Prostate gland (tissue), 2 donors: ENCODE results near the gene CXCL6. TPM values are rescaled to one million over a fixed set of nuclear protein-coding genes. Genes with fewer than 3 reads are reported as not detected.

Experiments used
- DNase-seq: peaks from one replicate; pipeline ENCODE4 v3.0.0-alpha.2; 2019; ENCODE audit warnings: low spot score
- H3K27ac ChIP-seq, 2 donors: fragments of 200-600 bp; sonication (generic); 2 replicates each; pipeline ENCODE4 v1.5.1; 2017 to 2019
- H3K27me3 ChIP-seq: fragments of 200-600 bp; sonication (generic); replicated peaks from 2 replicates; pipeline ENCODE4 v1.5.1; 2019; ENCODE audit not compliant: insufficient read depth
- H3K36me3 ChIP-seq, 2 donors: fragments of 200-600 bp; sonication (generic); 1 replicate in 1 of 2; 2 replicates in 1 of 2; pipeline versions ENCODE4 v1.5.1 to v1.8.1; 2017 to 2019
- H3K4me1 ChIP-seq: fragments of 200-600 bp; sonication (generic); replicated peaks from 2 replicates; pipeline ENCODE4 v1.5.1; 2019
- H3K4me3 ChIP-seq, 2 donors: fragments of 200-600 bp; sonication (generic); 2 replicates each; pipeline ENCODE4 v1.5.1; 2017 to 2019
- H3K9me3 ChIP-seq: fragments of 200-600 bp; sonication (generic); 2 replicates; pipeline ENCODE4 v1.5.1; 2017
- POLR2A ChIP-seq: fragments of 450-650 bp; IDR thresholded peaks from one replicate; pipeline ENCODE4 v1.6.1; 2016; ENCODE audit warnings: antibody characterized with exemption, mild to moderate bottlenecking
- POLR2AphosphoS5 ChIP-seq: sonication (generic); formaldehyde crosslinking; IDR thresholded peaks from one replicate; pipeline ENCODE4 v1.6.1; 2017; ENCODE audit warnings: antibody characterized with exemption
- WGBS: methylation state at CpG from one replicate; pipeline ENCODE4 v1.1.5; 2018; 5-methylcytosine and 5-hydroxymethylcytosine counted together
- intact Hi-C: fragments of 100-400 bp; cut with DNase I; formaldehyde crosslinking; loops from one replicate; pipeline ENCODE4 v1.14.2; 2022
- total RNA-seq, 2 donors: library from RNA; depleted of rRNA; stranded (reverse); fragments of >200 nt; gene quantifications; one replicate each; pipeline ENCODE4 v1.1.0, GENCODE V29; 2016
- TF ChIP-seq, protein P1 (sequence below), 4 experiments: fragments of 200-600 bp in 2 of 4; fragments of 450-650 bp in 2 of 4; sonication (generic) in 2 of 4; IDR thresholded peaks; 1 replicate in 3 of 4; 2 replicates in 1 of 4; pipeline ENCODE4 v1.5.1; 2016 to 2019; ENCODE audit warnings: antibody characterized with exemption in 4 of 4, mild to moderate bottlenecking in 2 of 4, moderate library complexity in 2 of 4

Gene CXCL6
- 1 to 10 TPM; 5.2 to 8.4 TPM for total RNA-seq

DNA sequence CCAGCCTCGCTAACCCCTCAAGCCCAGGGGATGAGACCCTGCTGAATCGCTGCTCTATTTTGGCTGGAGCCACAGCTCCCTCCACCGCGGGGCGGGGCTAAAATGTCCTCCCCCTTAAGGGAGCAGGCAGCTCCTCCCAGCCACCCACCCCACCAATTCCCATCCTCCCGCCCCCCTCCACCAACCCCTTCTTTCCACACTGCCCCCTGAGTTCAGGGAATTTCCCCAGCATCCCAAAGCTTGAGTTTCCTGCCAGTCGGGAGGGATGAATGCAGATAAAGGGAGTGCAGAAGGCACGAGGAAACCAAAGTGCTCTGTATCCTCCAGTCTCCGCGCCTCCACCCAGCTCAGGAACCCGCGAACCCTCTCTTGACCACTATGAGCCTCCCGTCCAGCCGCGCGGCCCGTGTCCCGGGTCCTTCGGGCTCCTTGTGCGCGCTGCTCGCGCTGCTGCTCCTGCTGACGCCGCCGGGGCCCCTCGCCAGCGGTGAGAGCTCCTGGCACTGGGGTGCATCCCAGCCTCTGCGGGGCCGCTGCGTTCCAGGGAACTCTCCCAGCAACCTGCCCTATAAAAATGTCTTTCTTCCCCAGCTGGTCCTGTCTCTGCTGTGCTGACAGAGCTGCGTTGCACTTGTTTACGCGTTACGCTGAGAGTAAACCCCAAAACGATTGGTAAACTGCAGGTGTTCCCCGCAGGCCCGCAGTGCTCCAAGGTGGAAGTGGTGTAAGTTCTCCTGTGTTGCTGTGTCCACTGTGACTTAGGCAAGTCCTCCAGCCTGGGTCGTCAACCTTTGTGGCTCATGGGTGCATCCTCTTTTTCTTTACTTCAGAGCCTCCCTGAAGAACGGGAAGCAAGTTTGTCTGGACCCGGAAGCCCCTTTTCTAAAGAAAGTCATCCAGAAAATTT lies at the start of gene CXCL6:
CXCL6 (plus strand) TSS at position 306 of the 907 bp plus-strand sequence; CDS start at position 379, 73 bp downstream.
- Histone ChIP-seq H3K27ac (peak within 1 kb of the TSS in 1 of 2 donors; percentile 61), H3K4me1 (no peaks in the 10 kb centered on the region), H3K36me3 (no peaks in the 10 kb centered on the region), H3K27me3 (no peaks in the 10 kb centered on the region), H3K4me3 (peak within 1 kb of the TSS; percentile 20 to 33), H3K9me3 (no peaks in the 10 kb centered on the region)
- 3% methylated on average over 29 of the region's 41 CpGs for WGBS
- DNase-seq = peak; percentile 28
- intact Hi-C loops = no loop called here
- TF ChIP-seq, protein P1, sequence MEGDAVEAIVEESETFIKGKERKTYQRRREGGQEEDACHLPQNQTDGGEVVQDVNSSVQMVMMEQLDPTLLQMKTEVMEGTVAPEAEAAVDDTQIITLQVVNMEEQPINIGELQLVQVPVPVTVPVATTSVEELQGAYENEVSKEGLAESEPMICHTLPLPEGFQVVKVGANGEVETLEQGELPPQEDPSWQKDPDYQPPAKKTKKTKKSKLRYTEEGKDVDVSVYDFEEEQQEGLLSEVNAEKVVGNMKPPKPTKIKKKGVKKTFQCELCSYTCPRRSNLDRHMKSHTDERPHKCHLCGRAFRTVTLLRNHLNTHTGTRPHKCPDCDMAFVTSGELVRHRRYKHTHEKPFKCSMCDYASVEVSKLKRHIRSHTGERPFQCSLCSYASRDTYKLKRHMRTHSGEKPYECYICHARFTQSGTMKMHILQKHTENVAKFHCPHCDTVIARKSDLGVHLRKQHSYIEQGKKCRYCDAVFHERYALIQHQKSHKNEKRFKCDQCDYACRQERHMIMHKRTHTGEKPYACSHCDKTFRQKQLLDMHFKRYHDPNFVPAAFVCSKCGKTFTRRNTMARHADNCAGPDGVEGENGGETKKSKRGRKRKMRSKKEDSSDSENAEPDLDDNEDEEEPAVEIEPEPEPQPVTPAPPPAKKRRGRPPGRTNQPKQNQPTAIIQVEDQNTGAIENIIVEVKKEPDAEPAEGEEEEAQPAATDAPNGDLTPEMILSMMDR (IDR thresholded peaks at IDR 0.05) = peak in 1 of 4 experiments; percentile 8
- TF ChIP-seq POLR2A (no peak), POLR2AphosphoS5 (no peak)

DNA sequence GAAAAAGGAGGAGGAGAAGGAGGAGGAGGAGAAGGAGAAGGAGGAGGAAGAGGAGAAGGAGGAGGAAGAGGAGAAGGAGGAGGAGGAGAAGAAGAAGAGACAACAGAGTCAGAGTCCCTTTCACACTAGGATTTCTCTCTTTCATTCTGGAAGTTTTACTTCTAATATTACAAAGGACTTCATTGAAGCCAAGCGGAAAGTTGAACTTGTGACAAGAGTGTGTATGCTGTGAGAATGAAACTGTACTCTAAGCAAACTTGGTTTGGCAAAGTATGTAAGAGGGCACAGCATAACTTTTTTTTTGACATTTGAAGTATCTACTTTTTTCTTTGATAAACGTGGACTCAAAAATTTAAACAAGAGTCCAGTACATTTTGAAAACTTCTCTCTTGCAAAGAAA lies 48.1 kb upstream of the CXCL6 start:
- Histone ChIP-seq H3K27ac (no peak overlapping the region), H3K36me3 (no peaks in the 10 kb centered on the region), H3K9me3 (no peaks in the 10 kb centered on the region), H3K27me3 (no peaks in the 10 kb centered on the region), H3K4me1 (no peaks in the 10 kb centered on the region), H3K4me3 (no peak overlapping the region)
- no peak for TF ChIP-seq POLR2AphosphoS5
- TF ChIP-seq, protein P1 (IDR thresholded peaks at IDR 0.05) = no peak
- no peak for TF ChIP-seq POLR2A
- 32% methylated on average over 2 of the region's 2 CpGs for WGBS
- DNase-seq = no peak
- intact Hi-C loops = no loop called here

DNA sequence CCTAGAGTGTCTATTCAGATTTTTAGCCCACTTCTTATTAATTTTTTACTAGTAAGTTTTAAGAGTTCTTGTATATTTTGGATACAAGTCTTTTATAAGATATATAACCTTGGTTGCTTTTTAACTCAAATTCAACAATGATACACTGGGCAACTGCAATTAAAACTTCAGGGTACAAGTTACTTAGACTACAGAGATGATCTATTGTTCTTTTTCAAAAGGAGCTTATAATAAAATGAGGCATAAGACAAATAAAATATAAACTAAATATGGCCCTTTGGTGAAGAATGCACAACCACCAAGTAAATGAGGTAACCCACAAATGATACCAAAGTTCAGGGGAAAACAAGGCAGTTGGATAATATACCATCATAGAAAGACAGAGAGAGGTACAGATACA lies 37.6 kb upstream of the CXCL6 start:
- Histone ChIP-seq H3K4me1 (no peaks in the 10 kb centered on the region), H3K27ac (no peak overlapping the region), H3K27me3 (no peaks in the 10 kb centered on the region), H3K36me3 (no peaks in the 10 kb centered on the region), H3K9me3 (no peaks in the 10 kb centered on the region), H3K4me3 (no peak overlapping the region)
- no peak for DNase-seq
- intact Hi-C loops = no loop called here
- TF ChIP-seq POLR2A (no peak), POLR2AphosphoS5 (no peak)
- TF ChIP-seq, protein P1 (IDR thresholded peaks at IDR 0.05) = no peak

DNA sequence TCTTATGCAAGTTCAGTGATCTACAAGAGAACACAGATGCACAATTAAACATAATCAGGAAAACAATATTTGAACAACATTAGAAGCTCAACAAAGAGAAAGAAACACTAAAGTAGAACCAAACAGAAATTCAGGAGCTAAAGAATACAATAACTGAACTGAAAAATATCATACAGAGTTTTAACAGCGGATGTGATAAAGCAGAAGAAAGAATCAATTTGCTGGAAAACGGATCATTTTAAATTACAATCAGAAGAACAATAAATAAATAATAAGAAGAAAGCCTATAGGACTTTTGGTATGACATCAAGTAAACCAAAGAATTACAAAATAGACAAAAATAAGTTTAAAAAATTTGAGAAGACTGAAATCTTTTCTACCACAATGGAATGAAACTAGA lies 36.3 kb upstream of the CXCL6 start:
- Histone ChIP-seq H3K27ac (no peak overlapping the region), H3K9me3 (no peaks in the 10 kb centered on the region), H3K4me3 (no peak overlapping the region), H3K36me3 (no peaks in the 10 kb centered on the region), H3K4me1 (no peaks in the 10 kb centered on the region), H3K27me3 (no peaks in the 10 kb centered on the region)
- WGBS = 96% methylated on average over 2 of the region's 2 CpGs
- intact Hi-C loops = no loop called here
- TF ChIP-seq, protein P1 (IDR thresholded peaks at IDR 0.05) = no peak
- TF ChIP-seq POLR2A (no peak), POLR2AphosphoS5 (no peak)
- no peak for DNase-seq

DNA sequence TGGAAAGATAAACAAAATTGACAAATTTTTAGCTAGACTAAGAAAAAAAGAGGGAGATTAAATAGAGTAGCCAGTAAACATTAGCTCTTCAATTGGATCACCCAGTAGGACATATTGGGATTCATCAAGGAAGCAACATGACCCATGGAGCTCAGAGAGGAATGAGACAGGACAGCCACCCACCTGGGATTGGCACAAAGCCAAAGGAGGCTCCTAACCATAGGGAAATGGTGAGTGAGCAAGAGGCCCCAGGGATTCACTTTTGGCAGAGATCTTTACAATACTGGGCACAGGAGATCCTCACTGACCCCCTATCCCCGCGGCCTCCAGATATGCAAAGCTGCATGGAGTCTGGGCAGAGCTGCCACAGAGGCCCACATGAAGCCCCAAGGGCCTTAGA lies 34.8 kb upstream of the CXCL6 start:
- no peaks in the 10 kb centered on the region for H3K36me3 ChIP-seq
- H3K27ac ChIP-seq = no peak overlapping the region
- H3K4me1 ChIP-seq = no peaks in the 10 kb centered on the region
- no peaks in the 10 kb centered on the region for H3K9me3 ChIP-seq
- 77% methylated on average over 2 of the region's 2 CpGs for WGBS
- TF ChIP-seq POLR2A (no peak), POLR2AphosphoS5 (no peak)
- TF ChIP-seq, protein P1 (IDR thresholded peaks at IDR 0.05) = no peak
- H3K4me3 ChIP-seq = no peak overlapping the region
- no peaks in the 10 kb centered on the region for H3K27me3 ChIP-seq
- no peak for DNase-seq
- intact Hi-C loops = no loop called here
